T-helper 2 cell (primary cell): Measurements from ENCODE around the gene FPR1.

Source experiments
- DNase-seq, 5 experiments: peaks; one replicate each; pipeline versions ENCODE4 v3.0.0 to v3.0.0-alpha.2; 2012 to 2022

FPR1 gene

DNA sequence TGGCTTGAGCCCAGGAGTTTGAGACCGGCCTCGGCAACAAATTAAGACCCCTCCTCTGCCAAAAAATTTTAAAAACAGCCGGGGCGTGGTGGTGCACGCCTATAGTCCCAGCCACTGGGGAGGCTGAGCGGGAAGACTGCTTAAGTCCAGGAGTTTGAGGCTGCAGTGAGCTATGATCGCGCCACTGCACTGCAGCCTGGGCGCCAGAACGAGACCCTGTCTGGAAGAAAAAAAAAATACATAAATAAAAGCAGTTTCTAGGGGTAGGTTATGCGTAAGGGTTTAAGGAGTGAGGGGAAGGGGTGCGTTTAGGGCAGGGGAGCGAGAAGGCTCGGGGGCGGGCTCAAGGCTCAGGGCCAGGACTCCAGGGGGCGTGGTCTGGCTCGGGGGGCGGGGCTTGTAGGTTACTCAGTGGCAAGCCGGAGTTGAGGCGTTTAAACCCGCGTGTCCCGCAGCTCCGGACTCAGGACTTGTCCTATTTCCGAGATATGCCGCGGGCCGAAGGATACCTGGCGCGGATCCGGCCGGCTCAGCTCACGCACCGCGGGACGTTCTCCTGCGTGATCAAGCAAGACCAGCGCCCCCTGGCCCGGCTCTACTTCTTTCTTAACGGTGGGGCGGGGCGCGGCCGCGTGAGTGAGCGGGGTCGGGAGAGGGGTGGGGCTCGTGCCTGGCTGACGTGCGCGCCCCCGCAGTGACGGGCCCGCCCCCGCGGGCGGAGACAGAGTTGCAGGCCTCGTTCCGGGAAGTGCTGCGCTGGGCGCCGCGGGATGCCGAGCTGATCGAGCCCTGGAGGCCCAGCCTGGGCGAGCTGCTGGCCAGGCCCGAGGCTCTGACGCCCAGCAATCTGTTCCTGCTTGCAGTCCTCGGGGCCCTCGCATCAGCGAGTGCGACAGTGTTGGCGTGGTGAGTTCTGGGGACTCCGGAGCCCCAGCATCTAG lies 47.8 kb downstream of the FPR1 start:
- peak; percentile 93 to 97 (median 94) for DNase-seq

- DNase-seq = no peak
Observed at GRCh38 chr19:51702825-51703574, 48.7 kb downstream of the FPR1 start.

GRCh38 chr19:51702103-51702824 lies 49.4 kb downstream of the FPR1 start:
- DNase-seq = peak in 3 of 5 experiments; percentile 33 to 40 (median 40)

GRCh38 chr19:51701468-51702100 lies 50.1 kb downstream of the FPR1 start:
- DNase-seq = no peak

- DNase-seq = no peak
Observed at GRCh38 chr19:51699170-51699569, 52.5 kb downstream of the FPR1 start.

DNA sequence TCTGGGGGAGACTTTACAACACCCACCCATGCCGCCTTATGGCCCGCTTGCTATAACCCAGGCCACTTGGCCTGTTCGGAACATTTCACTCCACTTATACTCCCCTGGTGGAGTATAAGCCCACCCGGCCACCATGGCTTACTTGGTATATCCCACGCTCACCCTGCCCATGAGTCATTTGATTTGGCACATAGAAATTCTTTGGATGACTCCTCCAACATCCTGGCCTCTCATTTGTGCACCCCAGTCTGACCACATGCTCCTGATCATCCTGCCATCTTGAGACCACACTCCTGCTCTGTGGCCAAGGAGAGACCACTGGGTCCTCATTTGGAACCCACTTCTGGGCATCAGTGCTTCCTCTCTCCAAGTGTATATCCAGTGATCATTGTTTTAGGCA lies 53.4 kb downstream of the FPR1 start:
- DNase-seq = no peak

DNA sequence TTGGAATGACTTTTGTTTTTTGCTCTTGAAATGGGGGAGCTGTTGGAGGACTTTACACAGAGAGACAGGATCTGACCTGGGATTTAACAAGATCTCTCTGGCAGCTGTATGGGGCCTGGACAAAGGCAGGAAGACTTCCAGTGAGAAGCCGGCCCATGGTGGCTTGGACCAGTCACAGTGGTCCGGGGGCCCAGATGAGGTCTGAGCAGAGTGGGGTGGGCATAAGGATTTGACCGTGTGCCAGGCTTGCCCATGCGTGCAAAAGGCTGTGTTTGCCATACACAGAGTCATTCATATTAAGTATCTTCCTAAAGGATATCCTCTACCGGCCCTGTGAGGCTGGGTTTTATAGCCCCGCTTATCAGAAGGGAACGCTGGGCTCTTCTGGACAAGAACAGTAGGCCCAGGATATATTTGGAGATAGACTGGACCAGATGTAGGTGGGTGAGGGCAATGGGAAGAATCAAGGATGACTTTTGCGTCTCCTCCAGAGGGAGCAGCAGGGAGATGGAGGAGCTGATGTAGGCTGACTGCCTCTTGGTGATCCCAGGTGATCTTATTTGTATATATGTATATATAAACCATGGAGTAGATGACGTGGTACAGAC lies 54.4 kb downstream of the FPR1 start:
- no peak for DNase-seq

DNA sequence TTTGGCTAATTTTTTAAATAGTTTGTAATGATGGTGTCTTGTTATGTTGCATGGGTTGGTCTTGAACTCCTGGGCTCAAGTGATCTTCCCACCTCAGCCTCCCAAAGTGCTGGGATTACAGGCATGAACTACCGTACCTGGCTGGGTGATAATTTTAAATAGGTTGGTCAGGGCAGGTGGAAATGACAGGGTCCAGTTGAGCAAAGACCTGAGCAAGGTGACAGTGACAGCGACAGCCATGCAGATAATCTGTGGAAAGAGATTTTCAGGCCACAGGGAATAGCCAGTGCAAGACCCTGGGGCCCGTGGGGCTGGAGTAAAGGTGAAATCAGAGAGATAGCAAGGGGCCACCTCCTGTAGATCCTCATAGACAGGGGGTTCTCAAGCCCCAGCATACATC lies 55.1 kb downstream of the FPR1 start:
- DNase-seq = no peak
